PC-9 (cell line): ENCODE measurements around the gene IGF2BP2. TPM values are rescaled to one million over a fixed set of nuclear protein-coding genes. Genes with fewer than 3 reads are reported as not detected.

ENCODE experiments used
- BruUV-seq: library from RNA; stranded (reverse); fragments of 400-500 nt; replicated peaks from 2 replicates; lab custom pipeline; 2021; lab: Mats Ljungman, UMichigan
- CTCF ChIA-PET: fragments of 300-600 bp; sonication (Branson Sonifier 250); formaldehyde crosslinking; loops from one replicate; lab custom pipeline; 2022; ENCODE audit warnings: antibody characterized with exemption; lab: Charles Lee
- POLR2A ChIA-PET: fragments of 300-600 bp; sonication (Branson Sonifier 250); formaldehyde crosslinking; loops from one replicate; lab custom pipeline; 2022; ENCODE audit warnings: antibody characterized with exemption; ENCODE audit not compliant: unreplicated experiment; lab: Charles Lee
- DNase-seq, 2 experiments: peaks; one replicate each; pipeline versions ENCODE4 v3.0.0 to v3.0.0-alpha.2; 2015 to 2022; ENCODE audit warnings: mixed read lengths in 1 of 2
- H2AFZ ChIP-seq: fragments of 200-600 bp; sonication (generic); 2 replicates; pipeline ENCODE4 v1.8.1; 2017; ENCODE audit warnings: antibody characterized with exemption
- H3F3A ChIP-seq: fragments of 200-600 bp; sonication (generic); 2 replicates; pipeline ENCODE4 v1.8.1; 2017; ENCODE audit warnings: antibody characterized with exemption, mild to moderate bottlenecking, low read depth; ENCODE audit not compliant: insufficient read depth
- H3K27ac ChIP-seq: fragments of 200-600 bp; sonication (generic); 2 replicates; pipeline ENCODE4 v1.6.1; 2016; ENCODE audit warnings: mixed run types
- H3K27me3 ChIP-seq: fragments of 200-600 bp; sonication (generic); 2 replicates; pipeline ENCODE4 v1.6.1; 2016; ENCODE audit warnings: low read depth, mixed run types; ENCODE audit not compliant: insufficient read depth
- H3K36me3 ChIP-seq: fragments of 200-600 bp; sonication (generic); 2 replicates; pipeline ENCODE4 v1.6.1; 2016; ENCODE audit warnings: low read depth, mixed run types
- H3K4me1 ChIP-seq: fragments of 200-600 bp; sonication (generic); replicated peaks from 2 replicates; pipeline ENCODE4 v1.6.1; 2016; ENCODE audit warnings: mixed run types; ENCODE audit not compliant: insufficient read depth
- H3K4me2 ChIP-seq: fragments of 200-600 bp; sonication (generic); 2 replicates; pipeline ENCODE4 v1.6.1; 2017; ENCODE audit warnings: mixed run types
- H3K4me3 ChIP-seq: fragments of 200-600 bp; sonication (generic); 2 replicates; pipeline ENCODE4 v1.6.1; 2016; ENCODE audit warnings: mixed run types
- H3K79me2 ChIP-seq: fragments of 200-600 bp; sonication (generic); 2 replicates; pipeline ENCODE4 v1.6.1; 2017; ENCODE audit warnings: low read depth, mixed run types
- H3K9me2 ChIP-seq: fragments of 200-600 bp; sonication (generic); 2 replicates; pipeline ENCODE4 v1.8.1; 2017; ENCODE audit warnings: mild to moderate bottlenecking; ENCODE audit not compliant: insufficient read depth
- H3K9me3 ChIP-seq: fragments of 200-600 bp; sonication (generic); 2 replicates; pipeline ENCODE4 v1.8.1; 2016; ENCODE audit warnings: low read depth; ENCODE audit not compliant: insufficient read depth
- H4K20me1 ChIP-seq: fragments of 200-600 bp; sonication (generic); 2 replicates; pipeline ENCODE4 v1.8.1; 2017; ENCODE audit not compliant: insufficient read depth
- EZH2 ChIP-seq: fragments of 200-600 bp; sonication (generic); IDR thresholded peaks from 2 replicates; pipeline ENCODE4 v1.8.0; 2017; ENCODE audit warnings: antibody characterized with exemption, low read depth
- intact Hi-C: fragments of 100-400 bp; cut with micrococcal nuclease; formaldehyde crosslinking; loops from one replicate; pipeline ENCODE4 v1.10.0; 2022; ENCODE audit not compliant: unreplicated experiment
- total RNA-seq: library from RNA; stranded (reverse); gene quantifications from 2 replicates; pipeline ENCODE4 v1.2.3, GENCODE V29; 2021
- TF ChIP-seq, protein P1 (sequence below): fragments of 200-600 bp; sonication (generic); conservative IDR thresholded peaks from 2 replicates; pipeline ENCODE4 v1.6.1; 2017; ENCODE audit warnings: mixed run types, antibody characterized with exemption, mild to moderate bottlenecking, moderate library complexity

IGF2BP2 gene
- total RNA-seq, 1 experiment from 2014 or later, result 140 TPM

GRCh38 chr3:185740133-185740532 is 84.7 kb downstream of the IGF2BP2 start:
- DNase-seq, result no peak
- Histone ChIP-seq H3K9me2 (no peaks in the 10 kb centered on the region), H3K27ac (no peak overlapping the region), H3K4me2 (no peak overlapping the region), H3K4me1 (peaks cover 22% of the 10 kb centered on the region), H3F3A (peaks cover 47% of the 10 kb centered on the region), H3K27me3 (no peaks in the 10 kb centered on the region), H2AFZ (no peak overlapping the region), H3K36me3 (no peaks in the 10 kb centered on the region), H3K9me3 (no peaks in the 10 kb centered on the region), H4K20me1 (peaks cover 94% of the 10 kb centered on the region), H3K4me3 (no peak overlapping the region), H3K79me2 (peaks cover 97% of the 10 kb centered on the region)
- BruUV-seq, result no TSS peak
- ChIA-PET POLR2A (interaction anchor here (0.6 kb wide), 1 partner anchor 220 kb away, joined by 11 read pairs; no protein-coding TSS in a partner anchor), CTCF (no interaction called here)
- TF ChIP-seq, protein P1, sequence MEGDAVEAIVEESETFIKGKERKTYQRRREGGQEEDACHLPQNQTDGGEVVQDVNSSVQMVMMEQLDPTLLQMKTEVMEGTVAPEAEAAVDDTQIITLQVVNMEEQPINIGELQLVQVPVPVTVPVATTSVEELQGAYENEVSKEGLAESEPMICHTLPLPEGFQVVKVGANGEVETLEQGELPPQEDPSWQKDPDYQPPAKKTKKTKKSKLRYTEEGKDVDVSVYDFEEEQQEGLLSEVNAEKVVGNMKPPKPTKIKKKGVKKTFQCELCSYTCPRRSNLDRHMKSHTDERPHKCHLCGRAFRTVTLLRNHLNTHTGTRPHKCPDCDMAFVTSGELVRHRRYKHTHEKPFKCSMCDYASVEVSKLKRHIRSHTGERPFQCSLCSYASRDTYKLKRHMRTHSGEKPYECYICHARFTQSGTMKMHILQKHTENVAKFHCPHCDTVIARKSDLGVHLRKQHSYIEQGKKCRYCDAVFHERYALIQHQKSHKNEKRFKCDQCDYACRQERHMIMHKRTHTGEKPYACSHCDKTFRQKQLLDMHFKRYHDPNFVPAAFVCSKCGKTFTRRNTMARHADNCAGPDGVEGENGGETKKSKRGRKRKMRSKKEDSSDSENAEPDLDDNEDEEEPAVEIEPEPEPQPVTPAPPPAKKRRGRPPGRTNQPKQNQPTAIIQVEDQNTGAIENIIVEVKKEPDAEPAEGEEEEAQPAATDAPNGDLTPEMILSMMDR, result no peak
- TF ChIP-seq EZH2, result no peak
- intact Hi-C loops, result no loop called here

DNA sequence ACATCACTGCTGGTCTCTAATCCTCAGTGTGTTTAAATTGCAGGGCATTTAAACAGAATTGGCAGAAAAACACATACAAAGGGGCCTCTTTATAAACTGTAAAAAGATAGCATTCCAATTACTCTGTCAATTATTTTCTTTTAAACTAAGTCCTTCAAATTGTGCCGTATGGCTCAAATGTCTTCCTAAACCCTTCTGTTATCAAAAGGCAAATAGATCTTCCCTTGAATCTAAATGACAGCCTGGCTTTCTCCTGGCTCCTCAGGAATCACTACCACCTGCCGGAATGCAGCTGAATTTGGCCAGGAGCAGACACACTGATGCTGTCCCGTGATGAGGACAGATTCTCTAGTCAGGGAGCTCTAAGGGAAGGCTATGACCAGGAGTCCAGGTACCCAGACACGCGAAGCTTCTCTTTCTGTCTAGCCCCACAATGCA is 85.6 kb downstream of the IGF2BP2 start:
- Histone ChIP-seq H3K79me2 (peaks cover 97% of the 10 kb centered on the region), H3K9me3 (no peaks in the 10 kb centered on the region)
- POLR2A ChIA-PET, result no interaction called here

DNA sequence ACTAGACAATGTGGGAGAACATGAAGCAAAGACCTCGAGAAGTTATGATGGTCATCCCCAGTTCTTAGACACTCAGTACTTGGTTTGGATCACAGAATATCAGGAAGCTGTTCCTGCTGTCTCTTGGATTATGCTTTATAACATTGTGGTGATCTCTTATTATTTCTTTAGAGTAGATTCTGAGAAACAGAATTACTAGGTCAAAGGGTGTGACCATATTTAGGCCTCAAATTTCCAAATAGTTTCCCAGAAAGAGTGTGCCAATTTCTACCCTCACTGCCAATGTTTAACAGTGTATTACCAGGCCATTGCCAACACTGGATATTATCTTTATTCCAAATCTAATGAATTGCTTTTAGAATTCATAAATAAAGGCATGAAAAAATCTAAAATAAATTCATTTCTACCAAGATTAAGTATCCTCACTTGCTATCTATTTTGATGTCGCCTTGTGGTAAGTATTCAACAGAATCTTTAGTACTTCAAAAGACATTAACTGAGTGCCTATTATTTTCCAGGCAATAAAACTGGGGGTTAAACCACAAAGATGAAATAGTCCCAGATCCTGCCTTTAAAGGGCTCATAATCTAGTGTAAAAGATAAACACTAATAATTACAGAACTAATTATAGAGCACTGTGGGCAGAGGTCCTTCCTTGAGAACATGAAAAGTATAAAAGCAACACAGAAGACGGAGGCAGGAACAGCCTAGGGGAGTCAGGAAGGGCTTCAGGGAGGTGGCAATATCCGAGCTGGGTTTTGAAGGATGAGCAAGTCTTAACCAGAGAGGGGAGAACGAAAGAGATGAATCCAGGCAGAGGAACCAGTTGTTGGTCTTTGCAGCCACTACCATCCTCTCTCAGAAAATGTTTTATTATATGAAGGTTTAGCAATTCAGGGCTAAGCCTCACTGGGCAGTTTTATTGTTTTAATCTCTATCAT is 86.8 kb downstream of the IGF2BP2 start:
- H3K4me2 ChIP-seq, result peak overlapping the region; percentile 1; the same call in 1 of the 2 replicates
- no peaks in the 10 kb centered on the region for H3K9me3 ChIP-seq
- intact Hi-C loops, result no loop called here
- CTCF ChIA-PET, result interaction anchor here (1.3 kb wide), 1 partner anchor 8 kb away, joined by 4 read pairs; no protein-coding TSS in a partner anchor
- H3K4me1 ChIP-seq, result peaks cover 37% of the 10 kb centered on the region
- H3K9me2 ChIP-seq, result no peaks in the 10 kb centered on the region
- no peak overlapping the region for H3K27ac ChIP-seq
- no TSS peak for BruUV-seq
- no peak overlapping the region for H3K4me3 ChIP-seq
- no peak for TF ChIP-seq EZH2
- TF ChIP-seq, protein P1, result no peak
- no peak overlapping the region for H2AFZ ChIP-seq
- peaks cover 57% of the 10 kb centered on the region for H3F3A ChIP-seq
- POLR2A ChIA-PET, result no interaction called here
- DNase-seq, result no peak
- no peaks in the 10 kb centered on the region for H3K36me3 ChIP-seq
- H4K20me1 ChIP-seq, result peaks cover 89% of the 10 kb centered on the region
- peaks cover 96% of the 10 kb centered on the region for H3K79me2 ChIP-seq
- H3K27me3 ChIP-seq, result no peaks in the 10 kb centered on the region

More for the DNA sequence above, 85.6 kb downstream of the IGF2BP2 start:
- no TSS peak for BruUV-seq
- Histone ChIP-seq H3K4me3 (no peak overlapping the region), H3K36me3 (no peaks in the 10 kb centered on the region), H3K27me3 (no peaks in the 10 kb centered on the region), H3K4me1 (peaks cover 24% of the 10 kb centered on the region), H2AFZ (no peak overlapping the region), H3K4me2 (no peak overlapping the region), H3K27ac (no peak overlapping the region; the same call in 1 of the 2 replicates), H3F3A (peaks cover 49% of the 10 kb centered on the region), H4K20me1 (peaks cover 94% of the 10 kb centered on the region), H3K9me2 (no peaks in the 10 kb centered on the region)
- TF ChIP-seq, protein P1, result no peak
- no peak for TF ChIP-seq EZH2
- DNase-seq, result no peak
- CTCF ChIA-PET, result interaction anchor here (1.1 kb wide), 1 partner anchor 83 kb away, joined by 8 read pairs; no protein-coding TSS in a partner anchor
- intact Hi-C loops, result no loop called here
